HG03175 (cell line): ENCODE measurements around the gene TNFRSF25.
"Not testable (repeated sequence)": the region's sequence is repeated elsewhere in the genome, so short reads cannot be mapped to it uniquely, and the experiment has no call there.

Experiments
- ATAC-seq: cut with Tn5 transposase; IDR thresholded peaks from one replicate; pipeline ENCODE4 v1.9.1; 2021; ENCODE audit warnings: mild to moderate bottlenecking, moderate library complexity; ENCODE audit not compliant: unreplicated experiment

The TNFRSF25 gene

GRCh38 chr1:6470132-6471085 is 4.4 kb upstream of the TNFRSF25 start:
- ATAC-seq = no peak

GRCh38 chr1:6468729-6469461 is 2.9 kb upstream of the TNFRSF25 start:
- ATAC-seq = no peak

- no peak for ATAC-seq
Observed at GRCh38 chr1:6467744-6468688, 2.0 kb upstream of the TNFRSF25 start.

- no peak for ATAC-seq
Observed at GRCh38 chr1:6467224-6467623, 1.3 kb upstream of the TNFRSF25 start.

GRCh38 chr1:6466751-6467150 is 778 bp upstream of the TNFRSF25 start:
- ATAC-seq = no peak

GRCh38 chr1:6465461-6466005 is 440 bp downstream of the TNFRSF25 start:
- ATAC-seq = no peak

- ATAC-seq = no peak
Observed at GRCh38 chr1:6464915-6465314, 1.1 kb downstream of the TNFRSF25 start.

GRCh38 chr1:6464514-6464836 is 1.5 kb downstream of the TNFRSF25 start:
- no peak for ATAC-seq

GRCh38 chr1:6463120-6463412 is 2.9 kb downstream of the TNFRSF25 start:
- ATAC-seq = no peak

GRCh38 chr1:6462412-6463119 is 3.4 kb downstream of the TNFRSF25 start:
- no peak for ATAC-seq

- ATAC-seq = no peak
Observed at GRCh38 chr1:6461538-6462411, 4.2 kb downstream of the TNFRSF25 start.

GRCh38 chr1:6461051-6461530 is 4.9 kb downstream of the TNFRSF25 start:
- no peak for ATAC-seq

- no peak for ATAC-seq
Observed at GRCh38 chr1:6460301-6461050, 5.5 kb downstream of the TNFRSF25 start.

- ATAC-seq = no peak
Observed at GRCh38 chr1:6459850-6460265, 6.1 kb downstream of the TNFRSF25 start.

GRCh38 chr1:6456800-6457466 is 9.0 kb downstream of the TNFRSF25 start:
- no peak for ATAC-seq

GRCh38 chr1:6455752-6456520 is 10.0 kb downstream of the TNFRSF25 start:
- ATAC-seq = not testable (repeated sequence)
